TTC549 (cell line): ENCODE measurements around the gene MAP1LC3B2.

ENCODE experiments used
- FAIRE-seq: peaks from 2 replicates; lab custom pipeline; 2012; peaks lifted over from hg19 to GRCh38; lab: Jason Lieb, UNC

Gene MAP1LC3B2

GRCh38 chr12:116595672-116596071 is 36.5 kb downstream of the MAP1LC3B2 start:
- no peak for FAIRE-seq

GRCh38 chr12:116597886-116598285 is 38.7 kb downstream of the MAP1LC3B2 start:
- FAIRE-seq, result no peak

GRCh38 chr12:116598311-116599284 is 39.4 kb downstream of the MAP1LC3B2 start:
- FAIRE-seq, result no peak

DNA sequence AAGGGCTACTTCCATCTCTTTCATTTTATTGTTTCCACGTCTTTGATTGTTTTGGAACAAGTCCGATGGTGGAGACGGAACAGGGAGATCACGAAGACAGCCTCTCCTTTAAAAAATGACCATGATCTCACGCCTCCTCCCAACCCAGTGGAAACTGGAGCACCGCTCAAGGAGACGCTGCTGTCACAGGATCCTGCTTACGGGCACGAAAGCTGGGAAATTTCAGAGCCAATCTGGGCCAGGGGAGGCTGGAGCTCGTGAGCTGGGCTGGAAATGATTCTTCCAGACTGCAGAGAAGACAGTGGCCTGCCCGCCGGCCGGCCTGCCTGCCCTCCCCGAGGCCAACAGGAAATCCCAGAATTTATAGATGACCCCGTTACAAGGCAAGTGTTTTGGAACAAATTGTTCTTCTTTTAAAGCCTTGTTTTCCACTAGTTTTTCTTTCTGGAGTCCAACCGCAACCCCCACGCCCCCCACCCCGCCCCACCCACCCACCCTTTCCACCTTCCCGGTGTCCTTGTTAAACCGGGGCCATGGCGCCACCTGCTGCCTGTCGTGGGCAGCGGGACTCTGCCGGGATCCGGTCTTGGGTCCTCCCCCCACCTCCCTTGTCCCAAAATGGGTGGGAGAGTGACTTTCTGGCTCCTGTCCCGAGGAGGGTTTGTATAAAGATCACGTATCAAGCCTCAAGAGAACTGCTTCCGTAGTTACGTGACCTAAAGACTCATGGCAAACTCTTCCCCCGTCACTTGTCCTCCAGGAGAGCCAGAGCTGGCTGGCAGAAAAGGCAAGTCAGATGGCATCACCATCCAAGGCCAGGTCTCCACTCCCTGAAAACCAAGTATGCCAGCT is 40.3 kb downstream of the MAP1LC3B2 start:
- FAIRE-seq, result no peak

- FAIRE-seq, result no peak
Measured at GRCh38 chr12:116600959-116601918, 42.1 kb downstream of the MAP1LC3B2 start.

DNA sequence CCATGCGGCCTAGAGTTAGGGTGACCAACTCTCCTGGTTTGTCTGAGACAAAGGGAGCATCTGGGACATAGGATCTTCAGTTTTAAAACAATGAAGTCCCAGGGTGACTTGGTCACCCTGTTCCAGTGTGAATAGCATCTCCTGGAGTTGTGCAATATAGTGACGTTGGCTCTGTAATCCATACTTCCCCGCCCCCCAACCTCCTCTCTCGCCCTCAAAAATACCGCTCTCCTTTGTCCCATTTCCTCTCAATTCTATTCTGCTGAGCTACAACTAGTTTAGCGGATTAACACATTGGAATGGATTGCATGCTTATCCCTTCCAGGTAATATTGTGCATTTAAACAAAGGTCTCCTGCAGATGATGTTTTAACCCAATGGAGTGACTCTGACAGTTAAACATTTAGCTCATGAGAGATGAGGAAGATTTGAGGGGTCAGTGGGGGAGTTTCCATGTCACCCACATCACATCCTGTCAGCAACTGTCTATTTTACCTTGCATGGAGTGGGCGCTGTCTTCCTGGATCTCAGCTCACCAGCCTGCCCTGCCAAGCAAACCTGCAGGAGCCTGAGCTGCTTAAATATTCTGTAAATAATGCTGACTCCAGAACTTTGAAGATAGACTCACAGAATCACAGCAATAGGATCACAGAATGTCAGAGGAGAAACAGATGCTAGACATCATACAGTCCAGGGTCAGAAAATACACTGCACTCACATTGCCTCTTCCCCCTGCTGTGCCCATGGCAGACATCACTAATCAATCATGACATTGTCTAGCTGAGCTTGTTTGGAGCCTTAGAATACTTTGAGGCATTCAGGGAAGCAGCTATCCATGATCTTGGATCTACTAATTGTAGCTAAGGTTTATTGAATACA is 43.0 kb downstream of the MAP1LC3B2 start:
- FAIRE-seq, result no peak

DNA sequence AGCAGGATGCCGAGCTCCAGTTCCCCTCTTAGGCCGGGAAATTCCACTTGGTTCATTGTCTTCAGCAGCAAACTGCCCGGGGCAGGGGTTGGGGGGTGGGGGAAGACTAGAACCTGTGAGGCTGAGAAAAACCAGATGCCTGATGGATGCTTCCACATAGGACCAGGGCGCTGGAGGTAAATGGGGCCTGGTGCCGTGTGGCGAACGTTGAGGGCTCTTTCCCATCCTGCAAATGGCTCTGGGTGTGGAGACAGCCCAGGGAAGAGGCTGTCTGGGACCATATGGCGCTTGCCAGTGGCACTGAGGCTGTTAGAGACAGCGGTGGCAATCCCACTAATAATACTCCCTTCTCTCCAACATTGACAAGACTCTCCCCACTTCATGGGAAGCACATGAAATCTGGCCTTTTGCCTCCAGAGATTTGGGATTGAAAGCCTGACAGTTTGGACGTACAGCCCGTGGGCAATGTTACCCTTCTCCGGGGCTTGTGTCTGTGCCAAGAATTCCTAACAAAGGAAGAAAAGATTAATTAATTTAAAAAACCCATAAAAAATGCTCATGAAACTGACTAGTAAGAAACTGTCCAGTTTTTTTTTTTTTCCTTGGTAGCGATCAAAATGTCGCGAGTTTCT is 44.5 kb downstream of the MAP1LC3B2 start:
- no peak for FAIRE-seq

DNA sequence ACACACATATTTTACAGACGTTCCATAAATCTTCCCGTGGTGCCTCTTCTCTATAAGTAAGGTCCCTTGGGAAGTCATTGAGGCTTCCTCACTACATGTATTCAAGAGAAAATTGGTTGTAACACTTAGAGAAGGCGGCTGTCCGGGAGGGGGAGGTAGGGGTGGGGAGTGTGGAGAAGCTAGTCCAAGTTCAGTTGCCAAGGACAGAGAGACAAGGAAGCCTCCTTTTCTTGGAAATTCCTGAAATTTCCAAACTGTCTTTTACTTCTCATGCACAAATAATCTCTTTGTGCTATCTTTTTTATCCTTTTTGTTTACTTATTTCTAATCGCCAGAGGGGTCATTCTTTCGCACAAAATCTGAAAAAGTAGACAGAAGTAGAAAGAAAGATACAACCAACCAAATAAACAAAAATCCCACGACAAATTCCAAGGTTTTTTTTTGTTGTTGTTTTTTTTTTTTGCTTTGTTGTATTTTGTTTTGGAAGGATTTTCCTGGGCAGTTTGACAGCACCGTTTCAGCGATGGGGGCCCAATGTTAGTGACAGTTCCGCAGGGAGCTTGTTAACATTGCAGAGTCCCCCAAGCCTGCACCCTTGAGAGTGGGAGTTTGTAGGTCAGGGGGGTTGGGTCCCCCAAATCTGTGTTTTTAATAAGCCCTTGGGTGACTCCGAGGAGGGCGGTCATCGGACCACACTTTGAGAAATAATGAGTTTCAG is 45.2 kb downstream of the MAP1LC3B2 start:
- FAIRE-seq, result no peak

DNA sequence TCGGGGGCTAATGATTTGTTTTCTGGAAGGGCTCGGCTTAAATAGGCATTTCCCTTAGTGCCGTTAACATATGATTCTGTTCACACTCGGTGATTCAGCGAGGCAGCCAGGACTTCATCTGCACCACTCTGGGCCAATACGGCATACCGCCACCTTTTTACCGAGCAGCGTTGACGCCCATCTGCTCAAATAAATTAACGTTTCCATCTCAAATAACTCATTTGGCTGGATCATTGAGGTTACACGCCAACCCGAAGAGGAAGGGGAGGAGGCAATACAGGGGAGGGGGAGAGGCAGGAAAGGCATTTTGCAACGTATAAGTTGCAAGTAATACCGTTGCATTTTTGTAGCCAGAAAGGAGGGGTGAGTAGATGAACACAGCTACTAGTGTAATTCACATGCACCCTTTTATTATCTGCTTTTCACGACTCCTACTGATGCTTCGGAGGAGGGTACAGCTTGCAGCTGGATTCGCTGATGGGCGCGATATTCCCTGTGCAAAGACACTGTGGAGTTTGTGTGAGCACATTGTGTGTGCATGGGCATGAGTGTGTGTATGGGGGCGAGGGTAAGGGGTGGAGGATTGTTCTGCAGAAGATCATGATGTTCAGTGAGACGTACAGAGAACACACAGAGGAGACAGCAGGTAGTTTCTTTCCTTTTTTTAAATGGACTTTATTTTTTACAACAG is 45.9 kb downstream of the MAP1LC3B2 start:
- no peak for FAIRE-seq

DNA sequence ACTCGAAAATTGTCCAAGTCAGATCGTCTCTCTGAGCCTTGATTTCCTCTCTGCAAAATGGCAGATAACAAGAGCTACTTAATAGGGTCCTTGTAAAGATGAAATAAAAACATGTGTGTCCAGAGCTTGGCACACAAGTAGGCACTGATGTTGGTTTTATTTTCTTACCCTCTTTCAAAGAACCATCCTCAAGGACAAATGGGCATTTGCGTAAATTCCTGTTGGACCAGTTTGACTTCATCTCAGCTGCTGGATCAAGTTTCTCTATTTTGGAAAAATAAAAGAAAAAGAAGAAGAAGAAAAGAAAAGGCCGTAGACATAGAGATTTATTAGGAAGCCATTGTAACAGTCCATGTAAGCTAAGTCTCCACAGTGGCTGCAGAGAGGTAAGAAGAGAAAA is 47.2 kb downstream of the MAP1LC3B2 start:
- FAIRE-seq, result no peak

DNA sequence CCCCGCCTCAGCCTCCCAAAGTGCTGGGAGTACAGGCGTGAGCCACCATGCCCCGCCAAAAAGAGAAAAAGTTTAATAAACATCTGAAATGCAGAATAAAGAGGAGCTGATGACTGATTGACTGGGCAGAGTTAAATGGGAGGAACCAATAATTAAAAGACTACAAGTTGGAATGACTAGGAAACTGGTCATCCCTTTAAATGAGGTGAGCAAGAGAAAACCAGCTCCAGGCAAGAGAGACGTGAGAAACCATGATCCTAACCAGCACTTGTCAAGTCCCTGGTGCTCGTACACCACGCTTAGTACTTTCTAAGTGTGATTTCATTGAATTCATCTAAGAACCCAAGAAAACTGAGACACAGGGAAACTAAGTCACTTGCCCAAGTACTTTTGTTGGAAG is 47.9 kb downstream of the MAP1LC3B2 start:
- FAIRE-seq, result no peak

- FAIRE-seq, result no peak
Measured at GRCh38 chr12:116609319-116610114, 50.3 kb downstream of the MAP1LC3B2 start.

- no peak for FAIRE-seq
Measured at GRCh38 chr12:116610971-116611541, 51.9 kb downstream of the MAP1LC3B2 start.

- no peak for FAIRE-seq
Measured at GRCh38 chr12:116612436-116612835, 53.3 kb downstream of the MAP1LC3B2 start.

GRCh38 chr12:116613256-116613655 is 54.1 kb downstream of the MAP1LC3B2 start:
- FAIRE-seq, result no peak

GRCh38 chr12:116614194-116614915 is 55.2 kb downstream of the MAP1LC3B2 start:
- FAIRE-seq, result no peak
